MM.1S (cell line): ENCODE results near the gene ZSWIM9.

Experiments
- DNase-seq: peaks from one replicate; pipeline ENCODE4 v3.0.0-alpha.2; 2015
- H2AFZ ChIP-seq: fragments of 300-600 bp; sonication (generic); 2 replicates; pipeline ENCODE4 v1.6.0; 2016; ENCODE audit warnings: antibody characterized with exemption, low read length
- H3F3A ChIP-seq: fragments of 300-600 bp; sonication (generic); 2 replicates; pipeline ENCODE4 v1.6.1; 2016; ENCODE audit warnings: mild to moderate bottlenecking, antibody characterized with exemption, low read length, moderate library complexity, mixed read lengths; ENCODE audit not compliant: insufficient read depth
- H3K27ac ChIP-seq: fragments of 300-600 bp; sonication (generic); 2 replicates; pipeline ENCODE4 v1.5.1; 2016; ENCODE audit warnings: mild to moderate bottlenecking, low read length
- H3K27me3 ChIP-seq: fragments of 300-600 bp; sonication (generic); replicated peaks from 2 replicates; pipeline ENCODE4 v1.6.0; 2016; ENCODE audit warnings: low read length; ENCODE audit not compliant: insufficient read depth
- H3K36me3 ChIP-seq: fragments of 300-600 bp; sonication (generic); replicated peaks from 2 replicates; pipeline ENCODE4 v1.6.1; 2016; ENCODE audit warnings: mild to moderate bottlenecking, low read length, mixed read lengths; ENCODE audit not compliant: insufficient read depth
- H3K4me1 ChIP-seq: fragments of 300-600 bp; sonication (generic); 2 replicates; pipeline ENCODE4 v1.6.1; 2016; ENCODE audit warnings: low read length, mixed read lengths
- H3K4me2 ChIP-seq: fragments of 300-600 bp; sonication (generic); 2 replicates; pipeline ENCODE4 v1.6.0; 2016; ENCODE audit warnings: low read depth, low read length
- H3K4me3 ChIP-seq: fragments of 300-600 bp; sonication (generic); 2 replicates; pipeline ENCODE4 v1.5.1; 2016; ENCODE audit warnings: low read length, mixed read lengths
- H3K79me2 ChIP-seq: fragments of 300-600 bp; sonication (generic); 2 replicates; pipeline ENCODE4 v1.6.1; 2016; ENCODE audit warnings: mixed run types, low read length, mixed read lengths
- H3K9ac ChIP-seq: fragments of 300-600 bp; sonication (generic); 2 replicates; pipeline ENCODE4 v1.6.1; 2016; ENCODE audit warnings: low read length, mixed read lengths
- H3K9me2 ChIP-seq: fragments of 300-600 bp; sonication (generic); replicated peaks from 2 replicates; pipeline ENCODE4 v1.6.1; 2016; ENCODE audit warnings: mild to moderate bottlenecking, low read length, mixed read lengths; ENCODE audit not compliant: insufficient read depth
- H3K9me3 ChIP-seq: fragments of 300-600 bp; sonication (generic); replicated peaks from 2 replicates; pipeline ENCODE4 v1.6.1; 2016; ENCODE audit warnings: mild to moderate bottlenecking, low read length, mixed read lengths; ENCODE audit not compliant: insufficient read depth
- H4K20me1 ChIP-seq: fragments of 300-600 bp; sonication (generic); 2 replicates; pipeline ENCODE4 v1.6.1; 2016; ENCODE audit warnings: mild to moderate bottlenecking, low read length, moderate library complexity, mixed read lengths; ENCODE audit not compliant: insufficient read depth
- EZH2 ChIP-seq: fragments of 300-600 bp; sonication (generic); optimal IDR thresholded peaks from 2 replicates; pipeline ENCODE3; 2017; ENCODE audit warnings: low read depth, mild to moderate bottlenecking, antibody characterized with exemption, low read length, mixed read lengths
- EZH2phosphoT487 ChIP-seq: fragments of 300-600 bp; sonication (generic); IDR thresholded peaks from 2 replicates; pipeline ENCODE4 v1.6.1; 2018; ENCODE audit warnings: antibody characterized with exemption, low read length
- TF ChIP-seq, protein P1 (sequence below): fragments of 300-600 bp; sonication (generic); IDR thresholded peaks from 2 replicates; pipeline ENCODE4 v1.5.1; 2016; ENCODE audit warnings: antibody characterized with exemption, low read length, mixed read lengths

Gene ZSWIM9

DNA sequence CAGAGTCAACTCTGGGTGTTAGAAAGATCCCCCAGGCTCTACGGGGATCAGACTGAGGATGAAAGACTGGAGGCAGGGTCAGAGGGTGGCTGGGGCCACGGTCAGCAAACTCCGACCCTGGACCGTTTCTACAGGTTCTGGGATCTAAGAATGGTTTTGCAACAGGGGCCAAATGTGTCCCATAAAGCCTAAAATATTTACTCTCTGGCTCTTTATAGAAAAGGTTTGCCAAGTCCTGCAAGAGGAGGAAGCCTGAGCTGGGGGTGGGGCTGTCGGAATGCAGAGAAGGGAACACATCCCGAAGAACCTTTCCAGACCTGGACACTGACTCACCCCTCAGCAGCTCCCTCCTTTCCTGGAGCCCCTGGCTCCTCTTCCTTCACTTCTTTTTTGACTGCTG is 21.1 kb upstream of the ZSWIM9 start:
- TF ChIP-seq, protein P1, sequence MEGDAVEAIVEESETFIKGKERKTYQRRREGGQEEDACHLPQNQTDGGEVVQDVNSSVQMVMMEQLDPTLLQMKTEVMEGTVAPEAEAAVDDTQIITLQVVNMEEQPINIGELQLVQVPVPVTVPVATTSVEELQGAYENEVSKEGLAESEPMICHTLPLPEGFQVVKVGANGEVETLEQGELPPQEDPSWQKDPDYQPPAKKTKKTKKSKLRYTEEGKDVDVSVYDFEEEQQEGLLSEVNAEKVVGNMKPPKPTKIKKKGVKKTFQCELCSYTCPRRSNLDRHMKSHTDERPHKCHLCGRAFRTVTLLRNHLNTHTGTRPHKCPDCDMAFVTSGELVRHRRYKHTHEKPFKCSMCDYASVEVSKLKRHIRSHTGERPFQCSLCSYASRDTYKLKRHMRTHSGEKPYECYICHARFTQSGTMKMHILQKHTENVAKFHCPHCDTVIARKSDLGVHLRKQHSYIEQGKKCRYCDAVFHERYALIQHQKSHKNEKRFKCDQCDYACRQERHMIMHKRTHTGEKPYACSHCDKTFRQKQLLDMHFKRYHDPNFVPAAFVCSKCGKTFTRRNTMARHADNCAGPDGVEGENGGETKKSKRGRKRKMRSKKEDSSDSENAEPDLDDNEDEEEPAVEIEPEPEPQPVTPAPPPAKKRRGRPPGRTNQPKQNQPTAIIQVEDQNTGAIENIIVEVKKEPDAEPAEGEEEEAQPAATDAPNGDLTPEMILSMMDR, result no peak
- TF ChIP-seq EZH2phosphoT487, result no peak
- no peak for TF ChIP-seq EZH2

DNA sequence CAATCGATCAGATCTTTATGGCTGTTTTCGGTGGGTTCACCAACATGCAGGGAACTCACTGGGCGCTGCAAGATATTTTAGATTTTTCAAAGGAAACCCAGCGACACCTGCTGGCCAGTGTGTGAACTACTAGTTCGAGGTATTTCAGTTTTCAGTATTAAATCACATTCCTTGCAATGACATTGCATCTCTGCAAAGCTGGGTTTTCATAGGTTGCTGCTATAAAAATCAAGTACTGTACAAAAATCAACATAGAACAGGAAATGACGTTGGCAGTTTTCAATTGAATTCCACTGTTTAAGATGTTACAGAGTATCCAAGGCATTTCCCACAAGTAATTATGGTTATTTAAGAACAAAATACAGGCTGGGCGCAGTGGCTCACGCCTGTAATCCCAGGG is 17.9 kb upstream of the ZSWIM9 start:
- Histone ChIP-seq H4K20me1 (no peaks in the 10 kb centered on the region), H3K4me3 (no peak overlapping the region), H3K4me1 (no peaks in the 10 kb centered on the region), H3K9me3 (no peaks in the 10 kb centered on the region), H3K27ac (no peak overlapping the region), H3K4me2 (no peak overlapping the region), H3K9me2 (no peaks in the 10 kb centered on the region), H3F3A (no peaks in the 10 kb centered on the region), H3K9ac (no peak overlapping the region), H3K27me3 (no peaks in the 10 kb centered on the region), H2AFZ (no peak overlapping the region), H3K79me2 (no peaks in the 10 kb centered on the region), H3K36me3 (no peaks in the 10 kb centered on the region; the same call in 1 of the 2 replicates)
- TF ChIP-seq EZH2, result no peak
- TF ChIP-seq, protein P1, result peak; percentile 78
- peak; percentile 64 for DNase-seq

More for the DNA sequence above, 21.1 kb upstream of the ZSWIM9 start:
- Histone ChIP-seq H3K79me2 (no peaks in the 10 kb centered on the region), H3K4me2 (no peak overlapping the region), H3K36me3 (no peaks in the 10 kb centered on the region; the same call in 1 of the 2 replicates), H3F3A (no peaks in the 10 kb centered on the region), H2AFZ (no peak overlapping the region), H3K9me3 (no peaks in the 10 kb centered on the region), H4K20me1 (no peaks in the 10 kb centered on the region), H3K27me3 (no peaks in the 10 kb centered on the region), H3K4me3 (no peak overlapping the region), H3K9me2 (no peaks in the 10 kb centered on the region), H3K9ac (no peak overlapping the region), H3K27ac (no peak overlapping the region), H3K4me1 (no peaks in the 10 kb centered on the region)
- no peak for DNase-seq

DNA sequence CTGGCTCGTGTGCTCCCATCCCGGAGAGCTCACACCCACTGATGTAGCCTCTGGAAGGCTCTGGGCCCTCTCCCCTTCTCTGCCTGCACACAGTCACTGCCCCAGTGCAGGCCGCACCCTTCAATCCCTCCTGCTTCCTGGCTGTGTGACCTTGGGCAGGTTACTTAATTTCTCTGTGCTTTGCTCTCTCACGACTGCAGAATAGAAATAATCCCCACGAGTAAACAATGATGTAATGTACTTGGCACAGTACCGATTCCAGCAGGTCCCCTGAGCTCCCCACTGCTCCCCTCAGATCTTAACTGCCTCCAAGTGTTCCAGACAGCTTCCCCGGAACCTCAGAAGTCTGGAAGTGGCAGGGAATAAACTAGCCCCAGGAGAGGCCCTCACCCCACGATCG is 16.5 kb upstream of the ZSWIM9 start:
- Histone ChIP-seq H3K9ac (no peak overlapping the region), H3F3A (no peaks in the 10 kb centered on the region), H3K4me1 (no peaks in the 10 kb centered on the region), H3K4me3 (no peak overlapping the region), H4K20me1 (no peaks in the 10 kb centered on the region), H3K4me2 (no peak overlapping the region), H3K27me3 (no peaks in the 10 kb centered on the region), H3K79me2 (no peaks in the 10 kb centered on the region), H3K9me3 (no peaks in the 10 kb centered on the region), H3K9me2 (no peaks in the 10 kb centered on the region), H3K27ac (no peak overlapping the region), H3K36me3 (no peaks in the 10 kb centered on the region; the same call in 1 of the 2 replicates), H2AFZ (no peak overlapping the region)
- DNase-seq, result no peak
- TF ChIP-seq EZH2 (no peak), EZH2phosphoT487 (no peak)
- TF ChIP-seq, protein P1, result no peak
